ENCODE results near the gene CHCHD6.

- TF ChIP-seq CTCF (IDR thresholded peaks at IDR 0.05) (no peak), POLR2A (IDR thresholded peaks at IDR 0.05) (no peak)
Measured at GRCh38 chr3:126782536-126782935, 78.5 kb downstream of the CHCHD6 start.

Measured in adrenal gland (tissue), 5 donors.